ENCODE measurements around the gene SIRT1. TPM values are rescaled to one million over a fixed set of nuclear protein-coding genes. Genes with fewer than 3 reads are reported as not detected.
"Not testable (repeated sequence)": the region's sequence is repeated elsewhere in the genome, so short reads cannot be mapped to it uniquely, and the experiment has no call there.

Gene SIRT1
- polyA plus RNA-seq, 4 donors: 8.9 to 23.0 (median 10.4) TPM

DNA sequence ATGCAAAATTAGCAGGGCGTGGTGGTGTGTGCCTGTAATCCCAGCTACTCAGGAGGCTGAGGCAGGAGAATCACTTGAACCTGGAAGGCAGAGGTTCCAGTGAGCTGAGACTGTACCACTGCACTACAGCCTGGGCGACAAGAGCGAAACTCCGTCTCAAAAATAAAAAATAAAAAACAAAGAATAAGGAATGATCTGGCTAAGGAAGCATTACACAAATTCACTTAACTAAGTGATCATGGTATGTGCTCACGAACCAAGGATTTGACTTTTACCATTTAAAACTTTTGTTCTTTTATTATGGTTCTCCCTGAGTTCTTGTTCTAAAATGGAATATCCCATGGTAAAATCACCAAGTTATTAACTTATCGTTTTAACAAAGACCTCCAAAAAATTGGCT lies 71.2 kb downstream of the SIRT1 start:
- peak; percentile 57 for FAIRE-seq
- no peaks in the 10 kb centered on the region for H3K4me1 ChIP-seq (ENCODE audit: control insufficient read depth in 3 of 3, insufficient read depth in 2 of 3, low read depth in 1 of 3, low read length in 2 of 3)
- WGBS, 3 donors: 97 to 98% (median 97%) methylated on average over 6 of the region's 6 CpGs
- H3K27me3 ChIP-seq (ENCODE audit: control insufficient read depth in 3 of 3, insufficient read depth in 3 of 3, low read length in 3 of 3): no peaks in the 10 kb centered on the region
- no peak for DNase-seq
- H3K36me3 ChIP-seq (ENCODE audit: control insufficient read depth in 3 of 3, insufficient read depth in 2 of 3, low read depth in 1 of 3, low read length in 3 of 3): peaks cover 2 to 7% (median 4%) of the 10 kb centered on the region in 3 donors
- no peak overlapping the region for H3K4me3 ChIP-seq (ENCODE audit: low read depth in 1 of 3, low read length in 3 of 3)
- H3K27ac ChIP-seq (ENCODE audit: low read depth in 1 of 3, low read length in 2 of 3): no peak overlapping the region
- H3K9me3 ChIP-seq (ENCODE audit: control insufficient read depth in 2 of 2, insufficient read depth in 1 of 2, low read depth in 1 of 2, low read length in 1 of 2): no peaks in the 10 kb centered on the region

- Histone ChIP-seq H3K4me1 (ENCODE audit: control insufficient read depth in 3 of 3, insufficient read depth in 2 of 3, low read depth in 1 of 3, low read length in 2 of 3) (no peaks in the 10 kb centered on the region), H3K36me3 (ENCODE audit: control insufficient read depth in 3 of 3, insufficient read depth in 2 of 3, low read depth in 1 of 3, low read length in 3 of 3) (peaks cover 0 to 5% (median 4%) of the 10 kb centered on the region in 3 donors), H3K27ac (ENCODE audit: low read depth in 1 of 3, low read length in 2 of 3) (no peak overlapping the region), H3K9me3 (ENCODE audit: control insufficient read depth in 2 of 2, insufficient read depth in 1 of 2, low read depth in 1 of 2, low read length in 1 of 2) (no peaks in the 10 kb centered on the region), H3K4me3 (ENCODE audit: low read depth in 1 of 3, low read length in 3 of 3) (no peak overlapping the region), H3K27me3 (ENCODE audit: control insufficient read depth in 3 of 3, insufficient read depth in 3 of 3, low read length in 3 of 3) (no peaks in the 10 kb centered on the region)
- FAIRE-seq (no peak), DNase-seq (no peak)
- 90 to 95% (median 94%) methylated on average over 8 of the region's 8 CpGs for WGBS, 3 donors
Observed at GRCh38 chr10:67959839-67960476, 75.5 kb downstream of the SIRT1 start.

- Histone ChIP-seq H3K27me3 (ENCODE audit: control insufficient read depth in 3 of 3, insufficient read depth in 3 of 3, low read length in 3 of 3) (no peaks in the 10 kb centered on the region), H3K9me3 (ENCODE audit: control insufficient read depth in 2 of 2, insufficient read depth in 1 of 2, low read depth in 1 of 2, low read length in 1 of 2) (peaks cover 0 to 3% of the 10 kb centered on the region in 2 donors), H3K4me1 (ENCODE audit: control insufficient read depth in 3 of 3, insufficient read depth in 2 of 3, low read depth in 1 of 3, low read length in 2 of 3) (no peaks in the 10 kb centered on the region), H3K36me3 (ENCODE audit: control insufficient read depth in 3 of 3, insufficient read depth in 2 of 3, low read depth in 1 of 3, low read length in 3 of 3) (peaks cover 3 to 13% (median 9%) of the 10 kb centered on the region in 3 donors), H3K27ac (ENCODE audit: low read depth in 1 of 3, low read length in 2 of 3) (no peak overlapping the region), H3K4me3 (ENCODE audit: low read depth in 1 of 3, low read length in 3 of 3) (no peak overlapping the region)
- FAIRE-seq (no peak), DNase-seq (no peak)
- 100% methylated on average over 2 of the region's 2 CpGs for WGBS, 3 donors
Observed at GRCh38 chr10:67965456-67965855, 81.0 kb downstream of the SIRT1 start.

DNA sequence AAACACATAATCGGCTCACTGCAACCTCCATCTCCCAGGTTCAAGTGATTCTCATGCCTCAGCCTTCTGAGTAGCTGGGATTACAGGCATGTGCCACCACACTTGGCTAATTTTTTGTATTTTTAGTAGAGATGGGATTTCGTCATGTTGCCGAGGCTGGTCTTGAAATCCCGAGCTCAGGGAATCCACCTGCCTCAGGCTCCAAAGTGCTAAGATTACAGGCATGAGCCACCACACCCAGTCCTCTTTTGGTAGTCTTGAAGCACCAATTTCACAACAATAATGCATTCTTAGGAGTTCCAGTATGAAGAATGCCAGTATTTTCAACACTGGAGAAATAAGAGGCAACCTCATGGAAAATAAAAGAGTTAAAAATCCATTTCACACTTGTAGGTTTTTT lies 81.6 kb downstream of the SIRT1 start:
- not testable (repeated sequence) for H3K4me3 ChIP-seq (ENCODE audit: low read depth in 1 of 3, low read length in 3 of 3); H3K9me3 ChIP-seq (ENCODE audit: control insufficient read depth in 2 of 2, insufficient read depth in 1 of 2, low read depth in 1 of 2, low read length in 1 of 2); H3K27me3 ChIP-seq (ENCODE audit: control insufficient read depth in 3 of 3, insufficient read depth in 3 of 3, low read length in 3 of 3); H3K4me1 ChIP-seq (ENCODE audit: control insufficient read depth in 3 of 3, insufficient read depth in 2 of 3, low read depth in 1 of 3, low read length in 2 of 3); DNase-seq; FAIRE-seq; H3K27ac ChIP-seq (ENCODE audit: low read depth in 1 of 3, low read length in 2 of 3)
- WGBS, 3 donors: 84 to 95% (median 95%) methylated on average over 4 of the region's 4 CpGs
- peaks cover 3 to 13% (median 9%) of the 10 kb centered on the region in 3 donors for H3K36me3 ChIP-seq (ENCODE audit: control insufficient read depth in 3 of 3, insufficient read depth in 2 of 3, low read depth in 1 of 3, low read length in 3 of 3)

Other genes starting within 250 kb of the SIRT1 start
- under 1 TPM in 2 of 4 donors, not detected in 2; 0.24 to 0.38 TPM for gene CTNNA3, start 188.5 kb upstream of the SIRT1 start, polyA plus RNA-seq
- gene DNAJC12, start 46.5 kb upstream of the SIRT1 start, polyA plus RNA-seq: 1 to 10 TPM; 4.6 to 7.8 (median 6.7) TPM
- 10 to 100 TPM; 13.5 to 40.5 (median 30.7) TPM for gene HERC4, start 190.6 kb downstream of the SIRT1 start, polyA plus RNA-seq
- gene MYPN, start 224.8 kb downstream of the SIRT1 start, polyA plus RNA-seq: under 1 TPM; under 0.01 to 0.54 (median 0.12) TPM

All from small intestine (tissue), 7 donors.